HCT116 (cell line): ENCODE measurements around the gene MRPL39. TPM values are rescaled to one million over a fixed set of nuclear protein-coding genes. Genes with fewer than 3 reads are reported as not detected.

ENCODE experiments used
- ATAC-seq: fragments of 200-7000 bp; cut with Tn5 transposase; 2 replicates; pipeline ENCODE4 v1.9.1; 2020; ENCODE audit warnings: mild to moderate bottlenecking, moderate library complexity
- BruUV-seq: library from RNA; stranded (reverse); fragments of 400-500 nt; replicated peaks from 2 replicates; lab custom pipeline; 2021; lab: Mats Ljungman, UMichigan
- CTCF ChIA-PET: fragments of 300-600 bp; sonication (Branson Sonifier 250); formaldehyde crosslinking; loops from one replicate; lab custom pipeline; 2021; ENCODE audit warnings: antibody characterized with exemption; lab: Charles Lee
- POLR2A ChIA-PET: fragments of 300-600, 350-600 bp; sonication (Branson Sonifier 250); formaldehyde crosslinking; loops from one replicate; lab custom pipeline; 2021; ENCODE audit warnings: antibody characterized with exemption; lab: Charles Lee
- RAD21 ChIA-PET, 2 experiments: fragments of 300-600 bp; sonication (Branson Sonifier 250); formaldehyde crosslinking; loops; one replicate each; lab custom pipeline; 2023; ENCODE audit warnings: low total read pairs in 2 of 2; ENCODE audit not compliant: uncharacterized antibody in 2 of 2, unreplicated experiment in 2 of 2, low non-redundant PET in 1 of 2; lab: Charles Lee
- DNase-seq: peaks from one replicate; pipeline ENCODE4 v3.0.0-alpha.2; 2010; ENCODE audit warnings: low read depth, low spot score
- H2AFZ ChIP-seq: fragments of 200-600 bp; shearing (Covaris generic), sonication (generic); 2 replicates; pipeline ENCODE4 v1.6.1; 2017; ENCODE audit warnings: low read depth, mixed run types, mixed read lengths, antibody characterized with exemption, low read length; ENCODE audit not compliant: poor library complexity, severe bottlenecking
- H3K27ac ChIP-seq: 2 replicates; pipeline ENCODE4 v1.5.1; 2012; ENCODE audit warnings: low read depth, low read length
- H3K27me3 ChIP-seq: fragments of 200-600 bp; sonication (generic); 2 replicates; pipeline ENCODE4 v1.6.1; 2016; ENCODE audit warnings: mixed run types, low read length, mixed read lengths; ENCODE audit not compliant: insufficient read depth
- H3K36me3 ChIP-seq, 2 experiments: fragments of 200-500 bp in 1 of 2; fragments of 200-600 bp in 1 of 2; sonication (Bioruptor generic) in 1 of 2; sonication (generic) in 1 of 2; 2 replicates each; pipeline versions ENCODE4 v1.5.1 to v1.6.1; 2014 to 2016; ENCODE audit warnings: low read length in 2 of 2, inconsistent platforms in 1 of 2, mixed read lengths in 1 of 2, mixed run types in 1 of 2; ENCODE audit not compliant: insufficient read depth in 2 of 2, control insufficient read depth in 1 of 2
- H3K4me1 ChIP-seq, 2 experiments: fragments of 200-600 bp in 1 of 2; sonication (generic) in 1 of 2; 2 replicates each; pipeline versions ENCODE4 v1.5.1 to v1.6.1; 2012 to 2017; ENCODE audit warnings: low read length in 2 of 2, inconsistent platforms in 1 of 2, mild to moderate bottlenecking in 1 of 2, mixed read lengths in 1 of 2, mixed run types in 1 of 2, moderate library complexity in 1 of 2; ENCODE audit not compliant: insufficient read depth in 2 of 2, control insufficient read depth in 1 of 2
- H3K4me2 ChIP-seq: fragments of 200-600 bp; sonication (generic); 2 replicates; pipeline ENCODE4 v1.6.1; 2017; ENCODE audit warnings: mixed run types, low read length, mixed read lengths
- H3K4me3 ChIP-seq, 2 experiments: fragments of 200-600 bp in 1 of 2; sonication (generic) in 1 of 2; replicated peaks in 1 of 2; 2 replicates each; pipeline ENCODE4 v1.5.1; 2011 to 2016; ENCODE audit warnings: low read length in 2 of 2, control low read depth in 1 of 2, low read depth in 1 of 2, mild to moderate bottlenecking in 1 of 2, mixed read lengths in 1 of 2, mixed run types in 1 of 2
- H3K79me2 ChIP-seq: fragments of 200-600 bp; sonication (generic); 2 replicates; pipeline ENCODE4 v1.6.1; 2017; ENCODE audit warnings: mild to moderate bottlenecking, mixed run types, low read length, moderate library complexity, mixed read lengths; ENCODE audit not compliant: insufficient read depth
- H3K9ac ChIP-seq: fragments of 200-600 bp; sonication (generic); 2 replicates; pipeline ENCODE4 v1.6.1; 2016; ENCODE audit warnings: low read length, mixed read lengths
- H3K9me2 ChIP-seq: fragments of 200-600 bp; sonication (generic), shearing (Covaris generic); 2 replicates; pipeline ENCODE4 v1.6.1; 2017; ENCODE audit warnings: mixed run types, mild to moderate bottlenecking, moderate library complexity; ENCODE audit not compliant: insufficient read depth
- H3K9me3 ChIP-seq, 2 experiments: fragments of 200-500 bp in 1 of 2; fragments of 200-600 bp in 1 of 2; sonication (Bioruptor generic) in 1 of 2; sonication (generic) in 1 of 2; 2 replicates each; pipeline ENCODE4 v1.6.1; 2014 to 2017; ENCODE audit warnings: low read length in 2 of 2, mixed read lengths in 2 of 2, inconsistent platforms in 1 of 2, low read depth in 1 of 2, mild to moderate bottlenecking in 1 of 2, mixed run types in 1 of 2, moderate library complexity in 1 of 2; ENCODE audit not compliant: control insufficient read depth in 1 of 2, insufficient read depth in 1 of 2
- H4K20me1 ChIP-seq: fragments of 200-600 bp; sonication (generic), shearing (Covaris generic); 2 replicates; pipeline ENCODE4 v1.6.1; 2017; ENCODE audit warnings: mixed run types, mild to moderate bottlenecking, moderate library complexity; ENCODE audit not compliant: insufficient read depth
- CEBPB ChIP-seq: IDR thresholded peaks from 2 replicates; pipeline ENCODE4 v1.6.1; 2012; ENCODE audit warnings: low read depth
- ELF1 ChIP-seq: IDR thresholded peaks from 2 replicates; pipeline ENCODE4 v1.6.1; 2012; ENCODE audit warnings: low read depth, borderline replicate concordance
- EZH2 ChIP-seq: fragments of 200-600 bp; sonication (generic); IDR thresholded peaks from 2 replicates; pipeline ENCODE4 v1.6.1; 2017; ENCODE audit warnings: antibody characterized with exemption, mixed run types
- FOSL1 ChIP-seq: IDR thresholded peaks from 2 replicates; pipeline ENCODE4 v1.6.1; 2012; ENCODE audit warnings: low read depth
- POLR2A ChIP-seq: IDR thresholded peaks from 2 replicates; pipeline ENCODE4 v1.7.0; 2011; ENCODE audit warnings: borderline replicate concordance; ENCODE audit not compliant: insufficient read depth, insufficient read length; ENCODE audit errors: extremely low read depth
- SIN3A ChIP-seq: IDR thresholded peaks from 2 replicates; pipeline ENCODE4 v1.6.1; 2012; ENCODE audit warnings: low read depth
- SP1 ChIP-seq: IDR thresholded peaks from 2 replicates; pipeline ENCODE4 v1.6.1; 2012; ENCODE audit warnings: low read depth
- SRF ChIP-seq: IDR thresholded peaks from 2 replicates; pipeline ENCODE4 v1.6.1; 2012; ENCODE audit warnings: low read depth
- TCF7L2 ChIP-seq: IDR thresholded peaks from 2 replicates; pipeline ENCODE4 v1.7.0; 2011; ENCODE audit warnings: borderline replicate concordance, inconsistent platforms; ENCODE audit not compliant: insufficient read depth, insufficient read length; ENCODE audit errors: extremely low read depth
- ZBTB33 ChIP-seq: IDR thresholded peaks from 2 replicates; pipeline ENCODE4 v1.6.1; 2011; ENCODE audit warnings: mild to moderate bottlenecking, low read length, moderate library complexity; ENCODE audit not compliant: insufficient replicate concordance; ENCODE audit errors: extremely low read depth
- ZFX ChIP-seq: fragments of 450-650 bp; IDR thresholded peaks from 2 replicates; pipeline ENCODE4 v1.6.1; 2017
- intact Hi-C: fragments of 100-400 bp; cut with micrococcal nuclease; formaldehyde crosslinking; loops from 2 replicates; pipeline ENCODE4 v1.10.0; 2022
- total RNA-seq: library from RNA; stranded (reverse); gene quantifications from one replicate; pipeline ENCODE4 v1.2.1, GENCODE V29; 2021; ENCODE audit not compliant: unreplicated experiment
- TF ChIP-seq, protein P1 (sequence below): IDR thresholded peaks from 2 replicates; pipeline ENCODE4 v1.6.1; 2012
- TF ChIP-seq, protein P2 (sequence below): IDR thresholded peaks from 2 replicates; pipeline ENCODE4 v1.6.1; 2012

The MRPL39 gene
- total RNA-seq, 1 experiment from 2014 or later, result 41.1 TPM

DNA sequence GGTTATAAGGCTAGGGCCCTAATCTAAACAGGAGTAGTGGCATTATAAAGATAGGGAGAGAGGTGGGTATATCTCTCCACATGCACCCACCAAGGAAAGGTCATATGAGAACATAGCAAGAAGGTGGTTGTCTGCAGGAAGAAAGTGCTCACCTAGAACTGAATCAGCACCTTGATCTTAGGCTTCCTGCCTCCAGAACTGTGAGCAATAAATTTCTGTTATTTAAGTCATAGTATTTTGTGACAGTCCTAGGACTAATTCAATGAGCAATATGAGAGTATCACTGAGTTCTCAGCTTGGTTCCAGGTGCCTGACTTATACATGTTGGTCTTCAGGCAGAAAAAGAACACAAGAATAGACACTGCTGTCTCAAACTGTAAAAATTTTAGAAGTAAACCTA is 51.8 kb downstream of the MRPL39 start:
- Histone ChIP-seq H3K27me3 (no peaks in the 10 kb centered on the region), H3K79me2 (no peaks in the 10 kb centered on the region), H3K27ac (no peak overlapping the region), H3K4me1 (no peaks in the 10 kb centered on the region), H3K9ac (no peak overlapping the region), H3K36me3 (no peaks in the 10 kb centered on the region), H3K4me3 (no peak overlapping the region), H3K9me3 (no peaks in the 10 kb centered on the region), H3K9me2 (no peaks in the 10 kb centered on the region), H2AFZ (no peak overlapping the region), H3K4me2 (no peak overlapping the region), H4K20me1 (no peaks in the 10 kb centered on the region)
- TF ChIP-seq ZBTB33 (no peak), SRF (no peak), POLR2A (no peak), CEBPB (no peak), ZFX (no peak), TCF7L2 (no peak), SP1 (no peak)
- TF ChIP-seq, protein P1, sequence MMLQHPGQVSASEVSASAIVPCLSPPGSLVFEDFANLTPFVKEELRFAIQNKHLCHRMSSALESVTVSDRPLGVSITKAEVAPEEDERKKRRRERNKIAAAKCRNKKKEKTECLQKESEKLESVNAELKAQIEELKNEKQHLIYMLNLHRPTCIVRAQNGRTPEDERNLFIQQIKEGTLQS, result no peak
- no TSS peak for BruUV-seq
- ATAC-seq (no peak), DNase-seq (no peak)
- POLR2A ChIA-PET, result no interaction called here
- intact Hi-C loops, result no loop called here
- CTCF ChIA-PET, result no interaction called here
- RAD21 ChIA-PET, result no interaction called here

DNA sequence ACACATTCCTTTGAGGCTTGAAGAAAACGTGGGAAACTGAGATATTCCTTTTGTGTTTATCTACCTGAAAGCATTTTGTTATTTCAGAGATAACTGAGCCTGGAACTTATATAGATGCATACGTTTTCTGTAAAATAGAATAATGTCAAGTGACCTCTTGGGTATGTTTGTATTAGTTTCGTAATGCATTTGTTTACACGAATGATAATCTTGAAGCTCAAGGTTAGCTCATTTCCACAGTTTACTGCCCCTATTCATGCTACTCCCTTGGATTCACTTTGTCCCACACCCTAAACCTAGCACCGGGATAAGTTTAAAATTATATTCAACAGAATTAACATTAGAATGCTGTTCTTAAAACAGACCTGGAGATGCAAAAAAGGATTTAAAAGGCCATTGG is 54.4 kb downstream of the MRPL39 start:
- Histone ChIP-seq H3K9me2 (no peaks in the 10 kb centered on the region), H3K27me3 (no peaks in the 10 kb centered on the region), H3K79me2 (no peaks in the 10 kb centered on the region), H2AFZ (no peak overlapping the region), H3K4me1 (no peaks in the 10 kb centered on the region), H4K20me1 (no peaks in the 10 kb centered on the region), H3K9me3 (no peaks in the 10 kb centered on the region), H3K27ac (no peak overlapping the region), H3K4me2 (no peak overlapping the region), H3K36me3 (no peaks in the 10 kb centered on the region), H3K9ac (no peak overlapping the region), H3K4me3 (no peak overlapping the region)
- BruUV-seq, result no TSS peak
- DNase-seq (no peak), ATAC-seq (no peak)
- POLR2A ChIA-PET, result no interaction called here
- intact Hi-C loops, result no loop called here
- CTCF ChIA-PET, result no interaction called here
- TF ChIP-seq SP1 (no peak), SRF (no peak), FOSL1 (no peak), ELF1 (no peak), SIN3A (no peak), EZH2 (no peak), TCF7L2 (no peak), ZFX (no peak), CEBPB (no peak), ZBTB33 (no peak)
- TF ChIP-seq, protein P2, sequence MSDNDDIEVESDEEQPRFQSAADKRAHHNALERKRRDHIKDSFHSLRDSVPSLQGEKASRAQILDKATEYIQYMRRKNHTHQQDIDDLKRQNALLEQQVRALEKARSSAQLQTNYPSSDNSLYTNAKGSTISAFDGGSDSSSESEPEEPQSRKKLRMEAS, result no peak
- RAD21 ChIA-PET, result no interaction called here
